ENCODE results near the gene TRIM60. TPM values are rescaled to one million over a fixed set of nuclear protein-coding genes. Genes with fewer than 3 reads are reported as not detected.
"Not testable (repeated sequence)": the region's sequence is repeated elsewhere in the genome, so short reads cannot be mapped to it uniquely, and the experiment has no call there.

TRIM60 gene
- total RNA-seq, 1 donor from 2014 or later, result not detected

GRCh38 chr4:165055601-165056000, 23.8 kb downstream of the TRIM60 start:
- DNase-seq, result no peak

- peak; percentile 93 for DNase-seq
These were observed 26.9 kb downstream of the TRIM60 start for GRCh38 chr4:165058666-165059065.

- DNase-seq, result peak; percentile 42
These were observed 27.6 kb downstream of the TRIM60 start for GRCh38 chr4:165059386-165059785.

GRCh38 chr4:165060938-165061337, 29.1 kb downstream of the TRIM60 start:
- peak; percentile 14 for DNase-seq

- no peak for DNase-seq
These were observed 38.8 kb downstream of the TRIM60 start for GRCh38 chr4:165070560-165070959.

- DNase-seq, result not testable (repeated sequence)
These were observed 41.5 kb downstream of the TRIM60 start for GRCh38 chr4:165073346-165073745.

GRCh38 chr4:165077034-165077578, 45.3 kb downstream of the TRIM60 start:
- no peak for DNase-seq

GRCh38 chr4:165079476-165079875, 47.7 kb downstream of the TRIM60 start:
- DNase-seq, result peak; percentile 52

- not testable (repeated sequence) for DNase-seq
These were observed 53.0 kb downstream of the TRIM60 start for GRCh38 chr4:165084787-165085186.

GRCh38 chr4:165085946-165086345, 54.1 kb downstream of the TRIM60 start:
- DNase-seq, result no peak

GRCh38 chr4:165088366-165088765, 56.6 kb downstream of the TRIM60 start:
- DNase-seq, result no peak

Small RNA genes within 50 kb of the gene (small RNA-seq; reads per million reads assigned to genes)
- not detected for gene AC106872.12 (ENCODE audit: low replicate concordance)

Other genes starting within 250 kb of the TRIM60 start
- gene APELA, start 154.8 kb upstream of the TRIM60 start, total RNA-seq, result not detected
- 4.2 TPM for gene TRIM61, start 54.3 kb upstream of the TRIM60 start, total RNA-seq
- not detected for gene TRIM75, start 21.9 kb downstream of the TRIM60 start, total RNA-seq
- gene TMEM192, start 80.9 kb downstream of the TRIM60 start, total RNA-seq, result 9.8 TPM
- 24.3 TPM for gene KLHL2, start 175.6 kb downstream of the TRIM60 start, total RNA-seq

Data from tongue (tissue), 3 donors.